PC-3 (cell line): ENCODE results near the gene KRTCAP2. TPM values are rescaled to one million over a fixed set of nuclear protein-coding genes. Genes with fewer than 3 reads are reported as not detected.

Experiments
- ATAC-seq: fragments of 200-7000 bp; cut with Tn5 transposase; 2 replicates; pipeline ENCODE4 v1.9.1; 2020; ENCODE audit warnings: mild to moderate bottlenecking, moderate library complexity
- BruUV-seq: library from RNA; stranded (reverse); fragments of 400-500 nt; replicated peaks from 2 replicates; lab custom pipeline; 2021; lab: Mats Ljungman, UMichigan
- CTCF ChIA-PET: fragments of 300-600 bp; sonication (Branson Sonifier 250); formaldehyde crosslinking; loops from one replicate; lab custom pipeline; 2022; ENCODE audit warnings: antibody characterized with exemption; lab: Charles Lee
- POLR2A ChIA-PET: fragments of 300-600 bp; sonication (Branson Sonifier 250); formaldehyde crosslinking; loops from one replicate; lab custom pipeline; 2022; ENCODE audit warnings: antibody characterized with exemption; ENCODE audit not compliant: unreplicated experiment; lab: Charles Lee
- DNase-seq: peaks from one replicate; pipeline ENCODE4 v3.0.0-alpha.2; 2015
- H2AFZ ChIP-seq: fragments of 300-600 bp; sonication (generic); 2 replicates; pipeline ENCODE4 v1.6.0; 2016; ENCODE audit warnings: antibody characterized with exemption, low read length
- H3F3A ChIP-seq: fragments of 300-600 bp; sonication (generic); one replicate; pipeline ENCODE4 v1.6.0; 2017; ENCODE audit warnings: antibody characterized with exemption, low read length, control low read depth, mild to moderate bottlenecking; ENCODE audit not compliant: unreplicated experiment
- H3K27ac ChIP-seq: fragments of 300-600 bp; sonication (generic); 2 replicates; pipeline ENCODE4 v1.5.1; 2016; ENCODE audit warnings: mild to moderate bottlenecking, low read length
- H3K27me3 ChIP-seq: fragments of 300-600 bp; sonication (generic); 2 replicates; pipeline ENCODE4 v1.6.1; 2016; ENCODE audit warnings: low read length, mixed read lengths
- H3K36me3 ChIP-seq: fragments of 300-600 bp; sonication (generic); 2 replicates; pipeline ENCODE4 v1.6.1; 2016; ENCODE audit warnings: low read depth, mixed run types, low read length, mixed read lengths
- H3K4me1 ChIP-seq: fragments of 300-600 bp; sonication (generic); 2 replicates; pipeline ENCODE4 v1.5.1; 2016; ENCODE audit warnings: low read length; ENCODE audit not compliant: insufficient read depth
- H3K4me2 ChIP-seq: fragments of 300-600 bp; sonication (generic); 2 replicates; pipeline ENCODE4 v1.6.0; 2016; ENCODE audit warnings: low read length
- H3K4me3 ChIP-seq: fragments of 300-600 bp; sonication (generic); 2 replicates; pipeline ENCODE4 v1.5.1; 2016; ENCODE audit warnings: mild to moderate bottlenecking, low read length, mixed read lengths
- H3K79me2 ChIP-seq: fragments of 300-600 bp; sonication (generic); 2 replicates; pipeline ENCODE4 v1.6.1; 2017; ENCODE audit warnings: low read length, mixed read lengths
- H3K9ac ChIP-seq: fragments of 300-600 bp; sonication (generic); 2 replicates; pipeline ENCODE4 v1.6.0; 2016; ENCODE audit warnings: mild to moderate bottlenecking, low read length
- H3K9me2 ChIP-seq: fragments of 300-600 bp; sonication (generic); replicated peaks from 2 replicates; pipeline ENCODE4 v1.6.1; 2016; ENCODE audit warnings: mixed run types, low read length, mixed read lengths
- H3K9me3 ChIP-seq: fragments of 300-600 bp; sonication (generic); 2 replicates; pipeline ENCODE4 v1.6.1; 2016; ENCODE audit warnings: low read length, mixed read lengths
- H4K20me1 ChIP-seq: fragments of 300-600 bp; sonication (generic); 2 replicates; pipeline ENCODE4 v1.6.1; 2016; ENCODE audit warnings: low read length, mixed read lengths
- CTCF ChIP-seq: fragments of 300-600 bp; sonication (generic); conservative IDR thresholded peaks from 2 replicates; pipeline ENCODE4 v1.5.1; 2017; ENCODE audit warnings: antibody characterized with exemption, low read depth, mild to moderate bottlenecking, low read length
- EZH2 ChIP-seq: fragments of 300-600 bp; sonication (generic); IDR thresholded peaks from one replicate; pipeline ENCODE4 v1.6.1; 2017; ENCODE audit warnings: antibody characterized with exemption, mild to moderate bottlenecking, low read length; ENCODE audit not compliant: unreplicated experiment
- EZH2phosphoT487 ChIP-seq: fragments of 300-600 bp; sonication (generic); IDR thresholded peaks from 2 replicates; pipeline ENCODE4 v1.6.1; 2018; ENCODE audit warnings: mild to moderate bottlenecking, antibody characterized with exemption, low read length, borderline replicate concordance
- intact Hi-C: fragments of 100-400 bp; cut with micrococcal nuclease; formaldehyde crosslinking; loops from 2 replicates; pipeline ENCODE4 v1.9.0; 2023
- total RNA-seq: library from RNA; depleted of rRNA; stranded (reverse); fragments of >200 nt; gene quantifications from 2 replicates; pipeline ENCODE4 v1.2.3, GENCODE V29; 2014

Gene KRTCAP2
- total RNA-seq, 1 experiment from 2014 or later = 241 TPM

- H3K4me3 ChIP-seq = no peak overlapping the region
- no peaks in the 10 kb centered on the region for H3K9me2 ChIP-seq
- H3K36me3 ChIP-seq = no peaks in the 10 kb centered on the region; the same call in 1 of the 2 replicates
- H3F3A ChIP-seq = peaks cover 4% of the 10 kb centered on the region
- H3K27ac ChIP-seq = no peak overlapping the region
- no peaks in the 10 kb centered on the region for H3K27me3 ChIP-seq
- H2AFZ ChIP-seq = no peak overlapping the region
- no peaks in the 10 kb centered on the region for H3K9me3 ChIP-seq
- H3K9ac ChIP-seq = no peak overlapping the region
- ATAC-seq (no peak), DNase-seq (no peak)
- H3K4me1 ChIP-seq = peaks cover 13% of the 10 kb centered on the region
- no peaks in the 10 kb centered on the region for H3K79me2 ChIP-seq
- H4K20me1 ChIP-seq = no peaks in the 10 kb centered on the region
- BruUV-seq = no TSS peak
- intact Hi-C loops = loop anchor here (5.0 kb wide), 1 partner anchor 413 kb away; no protein-coding TSS in a partner anchor
- ChIA-PET CTCF (no interaction called here), POLR2A (no interaction called here)
- no peak overlapping the region for H3K4me2 ChIP-seq
- TF ChIP-seq EZH2phosphoT487 = no peak
- TF ChIP-seq EZH2 = no peak
- no peak for TF ChIP-seq CTCF
These were observed 6.3 kb upstream of the KRTCAP2 start for GRCh38 chr1:155179112-155180031.

DNA sequence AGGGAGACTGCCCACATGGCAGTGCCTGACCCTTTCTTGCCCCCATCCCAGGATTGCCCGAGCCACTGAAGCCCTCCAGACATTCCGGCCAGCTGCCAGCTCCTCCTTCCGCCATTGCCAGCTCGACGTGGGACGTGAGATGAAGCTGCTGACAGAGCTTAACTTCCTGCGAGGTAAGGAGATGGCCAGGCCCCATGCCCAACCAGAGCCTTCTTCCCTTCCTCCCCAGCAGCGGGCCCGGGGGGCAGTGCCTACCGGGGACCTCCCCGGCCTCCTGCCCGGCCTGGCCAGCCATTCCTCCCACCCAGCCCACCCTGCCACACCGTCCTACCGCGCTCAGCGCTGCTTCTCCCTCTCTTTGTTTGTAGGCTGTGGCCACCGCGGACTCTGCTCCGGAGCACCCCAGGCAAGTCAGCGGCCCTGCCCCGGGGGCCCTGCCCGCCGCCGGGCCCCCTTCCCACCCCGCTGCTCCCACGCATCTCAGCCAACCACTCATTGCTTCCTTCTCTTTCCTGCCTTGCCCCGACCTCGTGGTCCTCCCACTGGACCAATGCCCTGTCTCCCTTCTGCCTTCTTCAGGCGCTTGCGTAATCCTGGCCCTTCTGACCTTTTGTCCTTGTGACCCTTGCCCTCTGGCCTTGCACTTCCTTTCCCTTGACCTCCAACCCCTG, 5.5 kb upstream of the KRTCAP2 start:
- H2AFZ ChIP-seq = no peak overlapping the region

More for the DNA sequence above, 5.5 kb upstream of the KRTCAP2 start:
- peaks cover 4% of the 10 kb centered on the region for H3F3A ChIP-seq
- H3K4me3 ChIP-seq = no peak overlapping the region
- H3K79me2 ChIP-seq = no peaks in the 10 kb centered on the region
- BruUV-seq = no TSS peak
- H3K9ac ChIP-seq = no peak overlapping the region
- intact Hi-C loops = loop anchor here (5.0 kb wide), 1 partner anchor 414 kb away; no protein-coding TSS in a partner anchor
- H3K4me1 ChIP-seq = peaks cover 18% of the 10 kb centered on the region
- no peaks in the 10 kb centered on the region for H3K9me2 ChIP-seq
- no peak for DNase-seq
- H3K9me3 ChIP-seq = no peaks in the 10 kb centered on the region
- no peaks in the 10 kb centered on the region for H3K27me3 ChIP-seq
- no peak for ATAC-seq
- H4K20me1 ChIP-seq = no peaks in the 10 kb centered on the region
- no peak for TF ChIP-seq CTCF
- TF ChIP-seq EZH2 = no peak
- TF ChIP-seq EZH2phosphoT487 = no peak
- no peak overlapping the region for H3K4me2 ChIP-seq
- H3K36me3 ChIP-seq = no peaks in the 10 kb centered on the region; the same call in 1 of the 2 replicates
- ChIA-PET CTCF (no interaction called here), POLR2A (no interaction called here)
- no peak overlapping the region for H3K27ac ChIP-seq
